ENCODE data around the gene TGM2. TPM values are rescaled to one million over a fixed set of nuclear protein-coding genes. Genes with fewer than 3 reads are reported as not detected.

The TGM2 gene
- total and polyA plus RNA-seq, 2 donors (not counting 3 experiments of a cell fraction or from before 2014, with no cell fraction given) = 861 to 868 TPM

DNA sequence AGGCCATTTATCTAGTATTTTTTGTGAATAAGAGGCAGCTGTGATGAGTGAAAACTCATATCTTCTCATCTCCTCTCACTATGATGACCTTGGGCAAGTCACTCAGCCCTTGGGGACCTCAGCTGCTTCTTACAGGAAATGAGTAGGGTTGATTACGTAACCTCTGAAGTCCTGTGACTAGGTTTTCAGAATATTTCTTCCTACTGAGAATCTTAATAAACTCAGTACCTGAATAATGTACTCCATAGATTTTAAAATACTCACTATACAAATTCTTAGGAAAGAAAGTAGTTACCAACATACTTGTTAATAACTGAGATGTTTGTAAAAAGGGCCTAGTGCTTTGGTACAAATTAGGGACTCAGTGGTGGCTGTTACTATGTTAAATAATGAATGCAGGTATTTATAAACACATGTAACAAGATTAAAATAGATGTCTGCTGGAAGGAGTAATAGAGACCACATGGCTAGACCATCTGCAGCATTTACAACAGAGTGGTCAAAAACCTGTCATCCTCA, 70.6 kb downstream of the TGM2 start:
- BruUV-seq (replicated peaks) = TSS peak; percentile 38
- Histone ChIP-seq H2AFZ (ENCODE audit: low read depth, low read length) (no peak overlapping the region), H3K9ac (replicated peaks; ENCODE audit: extremely low read depth, insufficient read depth, low read length) (no peak overlapping the region), H3K9me3 (replicated peaks; ENCODE audit: control insufficient read depth, insufficient read depth, low read length) (no peaks in the 10 kb centered on the region), H4K20me1 (replicated peaks; ENCODE audit: control insufficient read depth, extremely low read depth, insufficient read depth, low read length) (no peaks in the 10 kb centered on the region), H3K36me3 (ENCODE audit: control insufficient read depth in 2 of 2, extremely low read depth in 1 of 2, insufficient read depth in 2 of 2, low read length in 2 of 2) (peaks cover 0 to 2% of the 10 kb centered on the region in 2 experiments), H3K9me1 (replicated peaks; ENCODE audit: control insufficient read depth, extremely low read depth, insufficient read depth, low read length) (no peaks in the 10 kb centered on the region), H3K79me2 (ENCODE audit: control insufficient read depth, insufficient read depth, low read length) (no peaks in the 10 kb centered on the region), H3K27ac (ENCODE audit: insufficient read depth, low read depth, low read length) (peak overlapping the region; percentile 74), H3K27me3 (ENCODE audit: control insufficient read depth in 2 of 2, insufficient read depth in 2 of 2, low read length in 2 of 2) (no peaks in the 10 kb centered on the region), H3K4me1 (ENCODE audit: control insufficient read depth, extremely low read depth, insufficient read depth, low read length) (peaks cover 44% of the 10 kb centered on the region), H3K4me3 (replicated peaks in 1 of 3; ENCODE audit: insufficient read depth in 1 of 3, low read depth in 1 of 3, low read length in 3 of 3) (no peak overlapping the region), H3K4me2 (ENCODE audit: insufficient read depth, low read length) (peak overlapping the region; percentile 14)
- peak; percentile 65 for TF ChIP-seq POLR2AphosphoS5 (IDR thresholded peaks at IDR 0.05; ENCODE audit: insufficient read depth, low read depth, low read length)
- TF ChIP-seq GATA2 (IDR thresholded peaks at IDR 0.05; ENCODE audit: insufficient read depth, insufficient read length, low read depth, low read length) = peak; percentile 98
- TF ChIP-seq FOS (IDR thresholded peaks at IDR 0.05; ENCODE audit: borderline replicate concordance, insufficient read depth, low read length) = peak; percentile 80
- TF ChIP-seq JUN (IDR thresholded peaks at IDR 0.05; ENCODE audit: borderline replicate concordance, insufficient read depth, insufficient read length, low read depth) = peak; percentile 79
- no peak for TF ChIP-seq POLR2A (IDR thresholded peaks at IDR 0.05; ENCODE audit: low read depth, low read length)
- TF ChIP-seq MYC (IDR thresholded peaks at IDR 0.05; ENCODE audit: low read depth, low read length) = no peak
- no peak for TF ChIP-seq EZH2 (IDR thresholded peaks at IDR 0.05; ENCODE audit: borderline replicate concordance, low read depth, low read length, severe bottlenecking)
- no peak for TF ChIP-seq CTCF (IDR thresholded peaks at IDR 0.05; ENCODE audit: extremely low read depth in 1 of 2, insufficient read depth in 1 of 2, low read depth in 1 of 2, low read length in 2 of 2)
- TF ChIP-seq, protein P1, sequence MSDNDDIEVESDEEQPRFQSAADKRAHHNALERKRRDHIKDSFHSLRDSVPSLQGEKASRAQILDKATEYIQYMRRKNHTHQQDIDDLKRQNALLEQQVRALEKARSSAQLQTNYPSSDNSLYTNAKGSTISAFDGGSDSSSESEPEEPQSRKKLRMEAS (IDR thresholded peaks at IDR 0.05; ENCODE audit: insufficient read depth, insufficient read length) = no peak
- FAIRE-seq (peak; percentile 74), DNase-seq (ENCODE audit: low read depth, low spot score) (peak; percentile 72)
- ChIA-PET POLR2A (no interaction called here), CTCF (interaction anchor here (1.8 to 4.2 kb wide), 3 partner anchors 10 to 21 kb away, joined by 6 to 20 read pairs (median 7); no protein-coding TSS in a partner anchor)
- dilution Hi-C loops (cut with MboI; ENCODE audit: extremely low pct_ligation_motif_present, low sequenced_read_pairs) (no loop called here), intact Hi-C loops (cut with micrococcal nuclease) (no loop called here)
